Measurements from ENCODE around the gene SPAG17.
A peak's percentile ranks its signal among the peaks of the same experiment; 100 is the strongest.

The SPAG17 gene

DNA sequence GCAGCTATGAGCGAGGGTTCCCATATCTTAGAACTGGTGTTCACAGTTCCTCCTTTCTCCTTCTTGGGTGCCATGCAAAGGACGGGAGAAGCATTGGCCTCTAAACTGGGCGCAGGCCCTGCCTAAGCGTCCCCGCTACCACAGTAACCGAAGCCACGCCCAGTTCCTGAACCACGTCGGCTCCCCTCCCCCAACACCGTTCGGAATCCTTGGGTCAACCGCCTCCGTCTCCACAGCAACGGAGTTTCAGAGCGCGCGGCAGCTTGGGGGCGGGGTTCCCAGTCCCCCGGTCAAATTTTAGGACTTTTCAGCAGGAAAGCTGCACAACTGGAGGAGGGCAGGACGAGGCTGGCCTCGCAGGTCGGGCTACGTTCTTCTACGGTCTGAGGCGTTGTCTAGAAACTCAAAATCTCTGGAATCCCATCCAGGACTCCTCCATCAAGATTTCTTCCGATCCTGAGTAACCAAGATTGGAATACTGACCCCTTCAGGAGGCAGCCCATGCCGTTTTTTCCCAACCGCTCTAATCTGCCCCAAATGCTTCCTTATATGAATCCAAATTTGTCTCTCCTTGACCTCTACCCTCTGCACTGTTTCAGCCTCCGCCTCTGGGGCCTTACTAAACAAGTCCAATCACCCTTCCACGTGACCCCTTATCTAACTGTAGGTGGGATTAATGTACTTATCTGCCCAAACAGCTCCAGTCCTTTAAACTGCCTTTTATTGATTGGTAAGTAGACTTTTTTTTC lies at the start of gene SPAG17:
TSS of gene SPAG17 (minus strand) at position 145 of the 749 bp plus-strand sequence. CDS start at position 74, 71 bp downstream.
- Histone ChIP-seq H3K4me3 (peak within 1 kb of the TSS; percentile 15 to 43 (median 27)), H3K27ac (peak within 1 kb of the TSS in 13 of 21 experiments; percentile 2 to 68 (median 24))

- Histone ChIP-seq H3K4me3 (no peak overlapping the region), H3K27ac (no peak overlapping the region)
Measured at GRCh38 chr1:118225471-118225870, 40.4 kb upstream of the SPAG17 start.

DNA sequence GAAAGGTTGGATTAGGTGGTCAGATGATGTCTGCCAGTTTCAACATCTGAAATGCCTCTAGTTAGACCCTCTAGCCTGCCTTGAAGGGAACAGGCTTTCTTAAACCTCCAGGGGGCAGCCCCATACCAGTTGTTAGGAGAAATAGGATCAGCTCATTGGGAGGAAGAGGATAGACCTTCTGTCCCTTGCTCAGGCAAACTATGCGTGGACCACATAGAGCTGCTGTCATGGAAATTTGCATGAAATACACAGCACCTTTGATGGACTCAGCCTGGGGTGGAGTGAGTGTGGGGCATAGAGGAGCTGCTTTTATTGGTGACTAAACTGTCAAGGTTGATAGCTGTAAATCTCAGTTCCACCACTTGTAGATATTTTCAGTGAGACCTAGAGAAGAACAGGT lies 38.4 kb upstream of the SPAG17 start:
- Histone ChIP-seq H3K4me3 (no peak overlapping the region), H3K27ac (no peak overlapping the region)

DNA sequence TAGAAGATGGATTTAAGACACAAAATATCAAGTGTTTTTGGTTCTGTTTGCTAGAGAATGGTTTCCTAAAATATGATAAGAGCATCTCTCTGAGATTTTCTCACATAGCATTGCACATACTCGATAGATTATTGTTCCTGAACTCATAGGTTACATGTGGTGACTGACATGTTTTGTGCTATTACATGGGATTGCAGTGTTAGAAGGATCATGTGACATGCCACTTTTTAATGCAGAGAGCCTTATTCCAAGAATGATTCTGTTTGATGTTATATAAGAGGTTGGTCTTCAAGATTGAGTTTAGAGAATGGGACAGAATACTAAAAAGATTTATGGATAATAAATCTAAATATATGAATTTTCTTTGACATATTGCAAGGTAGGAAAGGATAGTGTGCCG lies 34.4 kb upstream of the SPAG17 start:
- Histone ChIP-seq H3K27ac (no peak overlapping the region), H3K4me3 (no peak overlapping the region)

DNA sequence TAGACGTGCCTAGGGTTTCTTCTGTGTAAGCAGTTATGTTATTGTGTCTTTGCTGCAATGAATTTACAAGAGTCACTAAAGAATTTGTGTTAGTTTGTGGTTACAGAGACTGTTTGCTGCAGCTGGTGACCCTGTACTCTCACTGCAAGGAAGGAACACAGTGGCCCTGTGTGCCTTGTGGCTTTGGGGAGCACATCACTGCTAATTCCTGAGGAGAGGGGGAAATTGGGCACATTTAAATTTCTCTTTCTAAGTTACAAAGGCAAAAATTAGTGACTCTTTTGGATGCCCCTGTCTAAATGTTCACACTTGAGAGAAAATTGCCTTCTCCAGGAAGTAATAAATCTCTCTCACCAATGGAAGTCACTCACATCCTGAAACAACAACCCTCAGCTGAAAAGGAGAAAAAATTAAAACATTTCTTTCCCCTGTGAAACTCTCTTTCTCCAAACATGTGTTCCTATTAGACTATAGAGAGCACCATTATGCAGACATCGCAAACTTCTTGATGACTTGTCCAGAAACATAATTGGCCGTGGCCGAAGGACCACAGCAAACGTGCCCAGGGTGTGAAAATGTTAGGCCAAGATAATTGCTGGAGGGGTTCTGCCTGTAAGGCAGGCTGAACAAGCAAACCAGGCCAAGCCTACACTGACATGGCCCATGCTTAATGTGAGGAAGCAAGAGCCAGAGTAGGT lies 32.3 kb upstream of the SPAG17 start:
- Histone ChIP-seq H3K4me3 (no peak overlapping the region), H3K27ac (no peak overlapping the region)

DNA sequence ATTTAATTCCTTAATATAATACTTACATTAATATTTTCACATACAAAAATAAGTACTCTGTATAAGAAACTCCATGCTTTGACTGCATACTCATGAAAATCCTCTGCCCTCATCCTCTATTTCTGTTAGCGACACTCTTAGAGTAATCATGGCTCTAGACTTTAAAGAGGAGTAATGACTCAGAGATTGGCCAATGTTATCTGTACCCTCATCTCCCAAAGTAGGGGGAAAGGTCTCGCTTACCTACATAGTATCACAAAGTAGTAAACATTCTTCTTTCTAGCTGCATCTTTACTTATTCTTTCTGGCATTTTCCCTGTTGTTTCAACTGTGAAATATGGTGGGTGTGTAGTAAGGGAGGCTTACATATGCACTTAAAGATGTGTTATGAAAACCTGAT lies 29.8 kb upstream of the SPAG17 start:
- H3K4me3 ChIP-seq: no peak overlapping the region

DNA sequence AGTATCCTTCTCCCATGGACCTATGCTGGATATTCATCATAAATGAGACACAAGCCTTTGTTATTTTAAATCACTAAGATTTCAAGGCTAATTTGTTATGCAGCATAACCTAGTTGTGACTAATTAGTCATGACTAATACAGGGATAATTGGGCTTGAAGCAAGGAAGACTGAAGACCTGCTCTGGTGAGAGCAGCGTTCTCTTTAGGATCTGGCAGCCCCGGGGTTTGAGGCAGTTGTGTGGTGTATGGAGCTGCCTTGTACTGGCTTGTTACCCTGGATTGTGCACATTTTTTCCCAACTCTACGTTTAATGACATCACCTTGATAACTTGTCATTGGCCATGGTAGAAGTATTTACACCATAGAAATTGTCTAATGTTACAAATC lies 25.7 kb upstream of the SPAG17 start:
- peak overlapping the region in 1 of 21 experiments; percentile 30 for H3K27ac ChIP-seq

More for the DNA sequence above, 29.8 kb upstream of the SPAG17 start:
- H3K27ac ChIP-seq: no peak overlapping the region

GRCh38 chr1:118210051-118210722 lies 25.2 kb upstream of the SPAG17 start:
- H3K27ac ChIP-seq: peak overlapping the region in 4 of 21 experiments; percentile 16 to 62 (median 45)

More for the DNA sequence above, 25.7 kb upstream of the SPAG17 start:
- H3K4me3 ChIP-seq: no peak overlapping the region

DNA sequence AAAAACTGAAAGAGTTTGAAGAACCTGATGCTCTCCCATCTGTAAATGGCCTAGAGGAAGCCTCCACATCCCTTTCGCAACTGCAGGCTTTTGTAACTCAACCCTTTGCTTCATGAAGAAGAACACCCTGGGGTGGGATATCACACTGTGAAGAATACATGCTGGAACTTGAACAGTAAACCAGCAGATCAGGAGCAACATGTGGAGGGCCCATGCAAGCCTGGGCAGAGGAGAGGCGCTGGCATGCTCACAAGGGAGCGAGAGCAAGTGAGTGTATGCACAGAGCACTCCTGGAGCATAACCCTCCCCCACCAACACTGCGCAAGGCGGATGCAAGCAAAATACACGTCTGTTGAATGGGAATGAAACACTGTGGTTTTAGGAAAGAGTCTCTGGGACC lies 24.6 kb upstream of the SPAG17 start:
- no peak overlapping the region for H3K4me3 ChIP-seq
- H3K27ac ChIP-seq: peak overlapping the region in 3 of 21 experiments; percentile 60 to 68 (median 62)

More at GRCh38 chr1:118210051-118210722, 25.2 kb upstream of the SPAG17 start:
- no peak overlapping the region for H3K4me3 ChIP-seq

DNA sequence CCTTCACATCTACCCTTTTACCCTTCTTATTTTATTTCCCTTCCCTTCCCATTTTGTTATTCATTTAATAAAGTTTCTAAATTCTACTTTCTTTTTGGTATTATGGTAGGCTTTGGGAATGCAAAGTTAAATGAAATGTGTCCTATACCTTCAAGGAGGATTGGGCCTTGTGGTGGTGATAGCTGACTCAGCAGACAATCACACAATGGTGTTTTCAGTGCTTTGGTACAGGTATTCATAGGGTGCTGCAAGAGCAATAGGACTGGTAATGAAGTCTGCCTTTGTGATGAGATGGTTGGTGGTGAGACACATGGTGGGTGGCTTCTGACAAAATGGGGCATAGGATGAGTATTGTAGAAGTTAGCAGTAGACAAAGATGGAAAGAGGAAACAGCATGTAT lies 21.9 kb upstream of the SPAG17 start:
- Histone ChIP-seq H3K4me3 (no peak overlapping the region), H3K27ac (no peak overlapping the region)

DNA sequence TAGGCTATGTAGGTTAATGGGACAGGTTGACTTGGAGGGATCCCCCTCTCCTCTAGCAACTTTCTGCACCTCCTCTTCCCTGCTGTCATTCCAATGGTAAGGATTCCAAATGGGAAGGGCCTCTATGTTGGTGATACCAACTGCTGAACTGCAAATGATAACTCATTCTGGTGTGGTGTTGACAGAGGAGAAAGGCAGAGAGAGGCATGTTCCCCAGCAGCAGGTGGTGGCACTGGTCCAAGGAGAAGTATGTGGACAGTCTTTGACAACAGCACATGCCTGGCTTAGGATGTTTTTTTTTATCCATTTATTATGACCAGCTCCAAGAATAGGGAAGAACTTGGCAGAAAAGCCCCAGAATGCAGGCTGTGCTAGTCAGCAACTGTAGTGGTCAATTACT lies 19.6 kb upstream of the SPAG17 start:
- H3K4me3 ChIP-seq: no peak overlapping the region

GRCh38 chr1:118204105-118204504 lies 19.1 kb upstream of the SPAG17 start:
- H3K4me3 ChIP-seq: no peak overlapping the region
- H3K27ac ChIP-seq: no peak overlapping the region

More for the DNA sequence above, 19.6 kb upstream of the SPAG17 start:
- peak overlapping the region in 2 of 21 experiments; percentile 14 to 34 for H3K27ac ChIP-seq

GRCh38 chr1:118202076-118202608 lies 17.1 kb upstream of the SPAG17 start:
- no peak overlapping the region for H3K4me3 ChIP-seq
- no peak overlapping the region for H3K27ac ChIP-seq

DNA sequence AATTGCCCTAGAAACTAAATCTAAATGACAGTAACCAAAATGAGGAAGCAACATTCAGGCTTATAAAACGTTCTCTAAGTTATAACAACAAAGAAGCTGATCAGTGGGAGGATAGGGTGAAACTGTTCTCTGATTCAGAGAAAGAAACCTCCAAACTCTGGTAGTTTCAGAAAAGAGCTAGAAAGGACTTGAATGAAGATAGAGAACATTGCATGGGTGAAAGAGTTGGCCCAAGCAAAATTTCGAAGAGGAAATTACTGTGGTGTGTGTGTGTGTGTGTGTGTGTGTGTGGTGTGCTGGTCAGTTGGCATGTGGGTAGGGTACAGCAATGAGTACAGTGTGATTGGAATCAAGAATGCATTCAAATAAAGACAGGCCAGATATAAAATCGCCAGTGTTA lies 16.5 kb upstream of the SPAG17 start:
- no peak overlapping the region for H3K27ac ChIP-seq

DNA sequence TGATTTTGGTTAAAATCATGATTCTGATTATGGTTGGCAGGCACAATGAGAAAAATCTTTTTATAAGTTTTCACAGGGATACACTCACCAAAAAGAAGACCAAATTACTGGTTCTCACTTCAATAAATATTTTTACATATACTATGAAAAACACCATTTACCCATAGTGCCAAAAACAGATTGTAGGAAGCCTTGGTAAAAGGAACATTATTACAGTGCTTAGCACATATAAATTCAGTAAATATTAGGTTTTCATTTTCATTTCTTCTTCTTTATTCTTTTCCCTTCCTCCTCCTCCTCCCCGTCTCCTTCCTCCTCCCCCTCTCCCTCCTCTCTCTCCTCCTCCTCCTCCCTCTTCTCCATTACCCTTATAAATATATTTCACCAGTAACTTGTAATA lies 15.8 kb upstream of the SPAG17 start:
- H3K4me3 ChIP-seq: no peak overlapping the region

More for the DNA sequence above, 16.5 kb upstream of the SPAG17 start:
- H3K4me3 ChIP-seq: no peak overlapping the region

GRCh38 chr1:118190561-118190960 lies 5.5 kb upstream of the SPAG17 start:
- no peak overlapping the region for H3K4me3 ChIP-seq
- H3K27ac ChIP-seq: no peak overlapping the region

More for the DNA sequence above, 15.8 kb upstream of the SPAG17 start:
- H3K27ac ChIP-seq: no peak overlapping the region

DNA sequence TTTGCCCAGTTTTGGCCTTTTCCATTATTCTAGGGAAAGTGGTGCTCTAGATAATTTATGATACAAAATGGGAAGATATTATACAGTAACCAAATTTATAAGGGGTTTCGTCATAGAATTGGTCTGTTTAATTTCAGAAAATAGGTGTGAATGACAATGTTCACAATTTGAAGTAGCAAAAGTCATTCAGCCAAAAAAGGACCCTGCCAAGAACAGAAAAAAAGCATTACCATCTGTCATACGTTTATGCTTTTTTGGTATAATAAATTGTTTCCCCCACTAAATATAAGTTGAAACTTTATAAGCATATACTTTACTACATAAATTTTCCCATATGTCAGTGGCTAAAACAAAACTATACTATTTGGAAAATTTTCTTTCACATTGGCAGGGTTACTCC lies 4.5 kb upstream of the SPAG17 start:
- Histone ChIP-seq H3K4me3 (no peak overlapping the region), H3K27ac (no peak overlapping the region)

DNA sequence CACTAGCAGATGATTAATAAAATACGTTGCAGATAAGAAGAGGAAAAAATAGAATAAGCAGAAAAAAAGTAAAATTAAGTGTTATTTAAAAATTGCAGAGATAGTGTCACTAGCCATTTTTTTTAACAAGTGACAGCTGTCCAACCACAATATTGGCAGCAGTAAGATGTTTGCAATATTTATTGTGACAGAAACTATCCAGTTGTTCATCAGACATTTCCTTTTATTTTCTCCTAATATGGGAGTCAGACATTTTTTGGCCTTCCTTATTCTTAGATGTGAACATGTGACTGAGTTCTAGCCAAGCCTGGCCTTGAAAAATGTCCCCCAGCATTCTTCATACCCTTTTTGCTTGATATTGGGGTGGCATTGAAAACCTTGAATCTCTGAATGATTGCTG lies 3.4 kb upstream of the SPAG17 start:
- no peak overlapping the region for H3K27ac ChIP-seq
- H3K4me3 ChIP-seq: no peak overlapping the region

- Histone ChIP-seq H3K27ac (no peak overlapping the region), H3K4me3 (no peak overlapping the region)
Measured at GRCh38 chr1:118186026-118186425, 998 bp upstream of the SPAG17 start.

- Histone ChIP-seq H3K27ac (peak overlapping the region in 13 of 21 experiments; percentile 2 to 68 (median 24)), H3K4me3 (peak overlapping the region; percentile 15 to 43 (median 27))
Measured at GRCh38 chr1:118184739-118185083, 317 bp downstream of the SPAG17 start.

Measured in skin epidermis (tissue), 12 donors.